Fibroblast of lung (primary cell): ENCODE data around the gene ZNF134. TPM values are rescaled to one million over a fixed set of nuclear protein-coding genes. Genes with fewer than 3 reads are reported as not detected.
A peak's percentile ranks its signal among the peaks of the same experiment; 100 is the strongest.

ENCODE experiments used
- DNase-seq, 2 donors: peaks; one replicate each; pipeline versions ENCODE4 v3.0.0 to v3.0.0-alpha.2; 2010; ENCODE audit warnings: low read depth in 2 of 2
- H2AFZ ChIP-seq: 2 replicates; pipeline ENCODE4 v1.5.1; 2012; ENCODE audit warnings: low read length, control low read depth, inconsistent platforms
- H3K27ac ChIP-seq: 2 replicates; pipeline ENCODE4 v1.5.1; 2011; ENCODE audit warnings: low read length, control low read depth; ENCODE audit not compliant: insufficient read depth
- H3K27me3 ChIP-seq: 2 replicates; pipeline ENCODE4 v1.5.1; 2011; ENCODE audit warnings: mild to moderate bottlenecking, low read length; ENCODE audit not compliant: control insufficient read depth, insufficient read depth
- H3K36me3 ChIP-seq: 2 replicates; pipeline ENCODE4 v1.5.1; 2011; ENCODE audit warnings: low read length; ENCODE audit not compliant: control insufficient read depth, insufficient read depth
- H3K4me1 ChIP-seq: 2 replicates; pipeline ENCODE4 v1.5.1; 2011; ENCODE audit warnings: low read length; ENCODE audit not compliant: control insufficient read depth, insufficient read depth; ENCODE audit errors: extremely low read depth
- H3K4me2 ChIP-seq: 2 replicates; pipeline ENCODE4 v1.5.1; 2011; ENCODE audit warnings: low read length, control low read depth; ENCODE audit not compliant: insufficient read depth; ENCODE audit errors: extremely low read depth
- H3K4me3 ChIP-seq, 4 experiments: fragments of 200-600 bp in 1 of 4; sonication (generic) in 1 of 4; replicated peaks in 1 of 4; 2 replicates each; pipeline ENCODE4 v1.5.1; 2011 to 2016; ENCODE audit warnings: low read length in 4 of 4, low read depth in 3 of 4, mild to moderate bottlenecking in 3 of 4, control low read depth in 2 of 4, inconsistent platforms in 1 of 4, mixed read lengths in 1 of 4; ENCODE audit not compliant: insufficient read depth in 1 of 4; ENCODE audit errors: control extremely low read depth in 1 of 4
- H3K79me2 ChIP-seq: 2 replicates; pipeline ENCODE4 v1.5.1; 2012; ENCODE audit warnings: mild to moderate bottlenecking, low read length, inconsistent platforms; ENCODE audit not compliant: control insufficient read depth, insufficient read depth
- H3K9ac ChIP-seq: 2 replicates; pipeline ENCODE4 v1.5.1; 2011; ENCODE audit warnings: mild to moderate bottlenecking, low read length, control low read depth; ENCODE audit not compliant: insufficient read depth
- H3K9me3 ChIP-seq: 2 replicates; pipeline ENCODE4 v1.5.1; 2012; ENCODE audit warnings: low read depth, low read length; ENCODE audit not compliant: control insufficient read depth, insufficient read depth
- H4K20me1 ChIP-seq: 2 replicates; pipeline ENCODE4 v1.5.1; 2011; ENCODE audit warnings: low read length; ENCODE audit not compliant: control insufficient read depth, insufficient read depth; ENCODE audit errors: extremely low read depth
- CTCF ChIP-seq, 2 donors: IDR thresholded peaks in 1 of 2; conservative IDR thresholded peaks in 1 of 2; 1 replicate in 1 of 2; 2 replicates in 1 of 2; pipeline ENCODE4 v1.5.1; 2011 to 2012; ENCODE audit warnings: low read length in 2 of 2, control low read depth in 1 of 2, inconsistent platforms in 1 of 2, low read depth in 1 of 2, mild to moderate bottlenecking in 1 of 2
- EZH2 ChIP-seq: IDR thresholded peaks from 2 replicates; pipeline ENCODE4 v1.5.1; 2012; ENCODE audit warnings: low read length, control low read depth, mild to moderate bottlenecking; ENCODE audit errors: missing control alignments
- polyA plus RNA-seq, 2 donors: library from polyadenylated mRNA; depleted of rRNA in 1 of 2; stranded (reverse) in 1 of 2; unstranded in 1 of 2; fragments of >200 nt; gene quantifications; 2 replicates each; pipeline ENCODE4 v1.2.1, GENCODE V29; 2011 to 2012; ENCODE audit warnings: missing spikeins in 1 of 2
- total RNA-seq: library from RNA; depleted of rRNA; stranded (reverse); fragments of >200 nt; gene quantifications from 2 replicates; pipeline ENCODE4 v1.2.1, GENCODE V29; 2014

The ZNF134 gene
- total and polyA plus RNA-seq, 2 donors (not counting 1 experiment from before 2014, with no cell fraction given), result 11.7 to 30.6 TPM

- Histone ChIP-seq H4K20me1 (no peaks in the 10 kb centered on the region), H3K27me3 (no peaks in the 10 kb centered on the region), H3K9me3 (peaks cover 18% of the 10 kb centered on the region), H3K27ac (no peak overlapping the region), H3K4me1 (no peaks in the 10 kb centered on the region), H2AFZ (no peak overlapping the region), H3K79me2 (peaks cover 30% of the 10 kb centered on the region), H3K9ac (no peak overlapping the region), H3K36me3 (peaks cover 13% of the 10 kb centered on the region), H3K4me3 (no peak overlapping the region), H3K4me2 (no peak overlapping the region)
- DNase-seq, result no peak
- TF ChIP-seq CTCF (conservative IDR thresholded peaks at IDR 0.05 in 1 of 2, IDR thresholded peaks at IDR 0.05 in 1 of 2; ENCODE audit: low read depth in 1 of 2, low read length in 2 of 2), result no peak
- no peak for TF ChIP-seq EZH2
Measured at GRCh38 chr19:57623091-57623490, 9.0 kb downstream of the ZNF134 start.

- peak; percentile 93 to 94 for DNase-seq
- Histone ChIP-seq H3K9ac (peak within 1 kb of the TSS; percentile 74), H3K36me3 (peaks cover 4% of the 10 kb centered on the region), H3K79me2 (no peaks in the 10 kb centered on the region), H4K20me1 (no peaks in the 10 kb centered on the region), H2AFZ (peak within 1 kb of the TSS; percentile 88), H3K4me1 (no peaks in the 10 kb centered on the region), H3K27ac (peak within 1 kb of the TSS; percentile 71), H3K4me3 (peak within 1 kb of the TSS; percentile 78 to 96 (median 90)), H3K9me3 (no peaks in the 10 kb centered on the region), H3K27me3 (no peaks in the 10 kb centered on the region), H3K4me2 (peak within 1 kb of the TSS; percentile 85)
- TF ChIP-seq EZH2, result no peak
- no peak for TF ChIP-seq CTCF (conservative IDR thresholded peaks at IDR 0.05 in 1 of 2, IDR thresholded peaks at IDR 0.05 in 1 of 2; ENCODE audit: low read depth in 1 of 2, low read length in 2 of 2)
Measured at GRCh38 chr19:57632987-57633831, 19.2 kb downstream of the ZNF134 start, which contains the start of gene ZNF211. ZNF211 (plus strand) TSS chr19:57633168; CDS start chr19:57633347, 179 bp downstream.

- Histone ChIP-seq H3K36me3 (peaks cover 4% of the 10 kb centered on the region), H4K20me1 (no peaks in the 10 kb centered on the region), H3K9me3 (no peaks in the 10 kb centered on the region), H3K9ac (peak overlapping the region; percentile 74), H3K4me1 (no peaks in the 10 kb centered on the region), H3K27me3 (no peaks in the 10 kb centered on the region), H3K4me2 (peak overlapping the region; percentile 85), H2AFZ (peak overlapping the region; percentile 88), H3K79me2 (no peaks in the 10 kb centered on the region), H3K27ac (peak overlapping the region; percentile 71), H3K4me3 (peak overlapping the region; percentile 78 to 96 (median 90))
- no peak for DNase-seq
- TF ChIP-seq EZH2, result no peak
Measured at GRCh38 chr19:57633832-57634131, 19.7 kb downstream of the ZNF134 start.
